AG10803 (cell line): ENCODE data around the gene DNHD1.
A peak's percentile ranks its signal among the peaks of the same experiment; 100 is the strongest.

Experiments
- DNase-seq: peaks from one replicate; pipeline ENCODE4 v3.0.0; 2010; ENCODE audit warnings: low read depth
- H3K4me3 ChIP-seq: 2 replicates; pipeline ENCODE4 v1.5.1; 2011; ENCODE audit warnings: mild to moderate bottlenecking, low read length, control low read depth
- TF ChIP-seq, protein P1 (sequence below): conservative IDR thresholded peaks from 2 replicates; pipeline ENCODE4 v1.5.1; 2011; ENCODE audit warnings: mild to moderate bottlenecking, low read length, control low read depth, inconsistent platforms

DNHD1 gene

DNA sequence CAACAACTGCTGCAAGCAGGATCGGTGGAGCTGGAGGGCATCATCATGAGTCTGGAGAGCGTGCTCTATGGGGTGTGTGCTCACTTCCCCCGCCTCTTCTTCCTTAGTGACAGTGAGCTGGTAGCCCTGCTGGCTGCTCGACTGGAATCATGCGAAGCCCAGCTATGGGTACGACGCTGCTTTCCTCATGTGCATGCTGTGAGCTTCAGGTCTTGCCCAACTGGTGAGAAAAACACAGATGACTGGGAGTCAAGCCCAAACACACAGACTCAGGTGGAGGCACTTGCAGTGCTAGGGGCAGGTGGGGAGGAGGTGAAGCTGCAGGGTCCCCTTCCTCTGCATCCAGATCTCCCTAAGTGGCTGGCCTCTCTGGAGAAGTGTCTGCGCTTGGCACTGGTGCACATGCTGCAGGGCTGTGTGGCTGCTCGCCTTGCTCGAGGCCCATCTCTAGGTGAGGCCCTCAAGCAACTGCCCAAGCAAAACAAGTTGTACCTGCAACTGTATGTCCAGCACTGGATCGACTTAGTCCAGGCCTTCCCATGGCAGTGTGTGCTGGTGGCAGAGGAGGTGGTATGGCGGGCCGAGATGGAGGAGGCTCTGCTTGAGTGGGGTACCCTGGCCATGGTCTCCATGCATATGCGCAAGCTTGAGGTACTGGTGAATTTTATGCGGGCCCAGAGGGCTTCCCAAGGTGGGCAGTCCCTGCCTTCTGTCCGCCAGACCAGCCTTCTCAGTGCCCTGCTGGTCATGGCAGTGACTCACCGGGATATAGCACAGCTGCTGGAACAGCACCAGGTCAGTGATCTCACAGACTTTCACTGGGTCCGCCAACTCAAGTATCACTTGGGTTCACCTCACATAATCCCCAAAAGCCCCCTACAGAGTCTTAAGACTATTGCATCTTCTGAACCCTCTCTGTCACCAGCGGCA lies 48.1 kb downstream of the DNHD1 start:
- no peak overlapping the region for H3K4me3 ChIP-seq
- TF ChIP-seq, protein P1, sequence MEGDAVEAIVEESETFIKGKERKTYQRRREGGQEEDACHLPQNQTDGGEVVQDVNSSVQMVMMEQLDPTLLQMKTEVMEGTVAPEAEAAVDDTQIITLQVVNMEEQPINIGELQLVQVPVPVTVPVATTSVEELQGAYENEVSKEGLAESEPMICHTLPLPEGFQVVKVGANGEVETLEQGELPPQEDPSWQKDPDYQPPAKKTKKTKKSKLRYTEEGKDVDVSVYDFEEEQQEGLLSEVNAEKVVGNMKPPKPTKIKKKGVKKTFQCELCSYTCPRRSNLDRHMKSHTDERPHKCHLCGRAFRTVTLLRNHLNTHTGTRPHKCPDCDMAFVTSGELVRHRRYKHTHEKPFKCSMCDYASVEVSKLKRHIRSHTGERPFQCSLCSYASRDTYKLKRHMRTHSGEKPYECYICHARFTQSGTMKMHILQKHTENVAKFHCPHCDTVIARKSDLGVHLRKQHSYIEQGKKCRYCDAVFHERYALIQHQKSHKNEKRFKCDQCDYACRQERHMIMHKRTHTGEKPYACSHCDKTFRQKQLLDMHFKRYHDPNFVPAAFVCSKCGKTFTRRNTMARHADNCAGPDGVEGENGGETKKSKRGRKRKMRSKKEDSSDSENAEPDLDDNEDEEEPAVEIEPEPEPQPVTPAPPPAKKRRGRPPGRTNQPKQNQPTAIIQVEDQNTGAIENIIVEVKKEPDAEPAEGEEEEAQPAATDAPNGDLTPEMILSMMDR, result no peak
- DNase-seq, result peak; percentile 6

DNA sequence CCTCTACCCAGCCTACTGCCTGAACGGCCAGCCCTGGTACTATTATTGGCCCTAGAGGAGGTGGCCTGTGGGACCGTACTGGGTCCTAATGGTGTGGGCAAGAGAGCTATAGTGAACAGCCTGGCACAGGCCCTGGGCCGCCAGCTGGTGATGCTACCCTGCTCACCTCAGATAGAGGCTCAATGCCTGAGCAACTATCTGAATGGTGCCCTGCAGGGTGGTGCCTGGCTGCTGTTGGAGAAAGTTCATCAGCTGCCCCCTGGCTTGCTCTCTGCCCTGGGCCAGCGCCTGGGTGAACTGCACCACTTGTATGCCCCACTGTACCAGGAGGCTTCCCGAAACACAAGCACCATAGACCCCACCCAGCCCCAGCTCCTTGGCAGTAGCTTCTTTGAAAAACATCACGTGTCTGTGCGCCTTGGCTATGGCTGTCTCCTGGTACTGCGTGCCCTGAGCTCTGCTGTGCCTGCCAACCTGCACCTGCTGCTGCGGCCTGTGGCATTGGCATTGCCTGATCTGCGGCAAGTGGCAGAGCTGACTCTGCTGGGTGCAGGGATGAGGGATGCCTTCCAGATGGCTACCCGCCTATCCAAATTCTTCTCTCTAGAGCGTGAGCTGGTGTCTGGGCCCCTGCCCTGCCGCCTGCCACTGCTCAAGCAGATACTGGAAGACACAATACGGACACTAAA lies 49.0 kb downstream of the DNHD1 start:
- DNase-seq, result no peak
- H3K4me3 ChIP-seq, result no peak overlapping the region
- TF ChIP-seq, protein P1, result no peak

DNA sequence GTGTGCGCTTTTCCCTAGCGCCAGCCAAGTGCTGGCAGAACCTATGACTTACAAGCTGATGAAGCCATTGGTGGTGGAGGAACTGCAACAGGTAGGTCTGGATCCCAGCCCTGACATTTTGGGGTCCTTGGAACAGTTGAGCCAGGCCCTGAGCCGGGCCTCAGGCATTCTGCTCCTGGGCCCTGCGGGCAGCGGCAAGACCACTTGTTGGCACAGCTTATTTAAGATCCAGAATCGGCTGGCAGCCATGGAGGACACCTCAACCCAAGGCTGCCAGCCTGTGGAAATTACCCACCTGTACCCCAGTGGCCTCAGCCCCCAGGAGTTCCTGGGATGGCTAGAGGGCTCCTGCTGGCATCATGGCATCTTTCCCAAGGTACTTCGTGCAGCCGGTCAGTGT lies 49.7 kb downstream of the DNHD1 start:
- TF ChIP-seq, protein P1, result no peak
- no peak for DNase-seq
- H3K4me3 ChIP-seq, result no peak overlapping the region

DNA sequence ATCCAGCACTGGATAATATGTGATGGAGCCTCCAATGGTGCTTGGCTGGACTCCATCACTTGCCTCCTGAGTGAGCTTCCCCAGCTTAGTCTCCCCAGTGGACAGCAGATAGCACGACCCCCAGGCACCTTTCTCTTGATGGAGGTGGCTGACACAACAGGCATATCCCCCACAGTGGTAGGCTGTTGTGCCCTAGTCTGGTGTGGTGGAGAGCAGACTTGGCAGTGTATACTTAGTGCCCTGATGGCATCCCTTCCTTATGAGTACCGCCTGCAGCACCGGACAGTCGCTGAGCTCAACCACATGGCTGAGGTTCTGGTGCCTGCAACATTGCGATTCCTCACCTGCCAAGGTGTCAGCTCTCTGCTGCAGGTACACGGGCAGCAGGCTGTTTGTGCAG lies 50.1 kb downstream of the DNHD1 start:
- no peak overlapping the region for H3K4me3 ChIP-seq
- no peak for DNase-seq
- TF ChIP-seq, protein P1, result no peak

DNA sequence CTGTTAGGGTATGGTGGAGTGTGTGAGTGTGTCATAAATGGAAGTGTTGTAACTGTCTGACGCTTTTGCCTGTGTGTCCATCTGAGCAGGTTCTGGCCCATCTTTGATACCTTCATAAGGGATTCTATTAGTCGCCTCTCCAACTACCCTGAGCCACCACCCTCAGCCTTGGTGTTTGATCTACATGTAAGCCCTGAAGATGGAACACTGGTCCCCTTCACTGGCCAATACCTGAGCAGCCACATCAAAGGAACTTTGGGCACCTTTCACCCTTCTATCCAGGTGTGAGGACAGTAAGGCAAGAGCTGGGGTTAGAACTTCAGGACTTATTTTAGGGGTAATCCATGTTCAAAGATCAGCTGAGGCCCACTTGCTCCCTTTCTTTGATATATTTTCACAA lies 51.0 kb downstream of the DNHD1 start:
- no peak for DNase-seq
- TF ChIP-seq, protein P1, result no peak
- no peak overlapping the region for H3K4me3 ChIP-seq

DNA sequence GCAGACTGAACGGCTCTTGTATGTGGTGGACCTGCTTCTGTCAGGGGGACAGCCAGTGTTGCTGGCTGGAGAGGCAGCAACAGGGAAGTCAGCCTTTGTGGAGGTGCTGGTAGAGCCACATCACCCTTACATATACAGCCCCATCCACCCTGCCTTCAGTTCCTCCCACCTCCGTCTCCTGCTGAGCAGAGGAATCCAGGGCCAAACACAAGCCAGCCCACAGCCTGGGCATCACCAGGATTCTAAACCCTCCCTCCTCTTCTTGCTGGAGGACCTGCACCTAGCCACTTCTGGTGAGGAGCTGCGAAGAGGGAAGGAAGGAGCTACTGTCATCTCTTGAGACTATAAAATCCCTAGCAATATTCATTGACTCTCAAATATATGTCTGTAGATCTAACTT lies 51.6 kb downstream of the DNHD1 start:
- no peak for DNase-seq
- H3K4me3 ChIP-seq, result no peak overlapping the region
- TF ChIP-seq, protein P1, result no peak

DNA sequence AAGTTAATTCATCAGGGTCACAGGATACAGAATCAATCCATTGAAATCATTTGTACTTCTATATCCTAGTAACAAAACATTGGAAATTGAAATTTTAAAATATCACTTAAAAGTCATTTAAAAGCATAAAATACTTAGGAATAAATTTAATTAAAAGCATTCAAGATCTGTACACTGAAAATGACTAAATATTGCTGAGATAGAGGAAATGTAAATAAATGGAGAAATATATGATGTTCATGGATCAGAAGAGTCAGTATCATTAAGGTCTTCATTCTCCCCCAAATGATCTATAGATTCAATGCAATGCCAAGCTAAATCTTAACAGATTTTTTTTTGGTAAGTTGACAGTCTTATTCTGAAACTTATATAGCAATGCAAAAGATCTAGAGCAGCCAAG lies 56.6 kb downstream of the DNHD1 start:
- TF ChIP-seq, protein P1, result no peak
- DNase-seq, result no peak
- H3K4me3 ChIP-seq, result no peak overlapping the region
